Caco-2 (cell line): Measurements from ENCODE around the gene DAW1. TPM values are rescaled to one million over a fixed set of nuclear protein-coding genes. Genes with fewer than 3 reads are reported as not detected.

ENCODE experiments used
- BruUV-seq: library from RNA; stranded (reverse); fragments of 400-500 nt; replicated peaks from 2 replicates; lab custom pipeline; 2021; lab: Mats Ljungman, UMichigan
- CTCF ChIA-PET: fragments of 300-600 bp; sonication (Branson Sonifier 250); formaldehyde crosslinking; loops from one replicate; lab custom pipeline; 2022; ENCODE audit warnings: antibody characterized with exemption; lab: Charles Lee
- POLR2A ChIA-PET: fragments of 300-600 bp; sonication (Branson Sonifier 250); formaldehyde crosslinking; loops from one replicate; lab custom pipeline; 2022; ENCODE audit warnings: antibody characterized with exemption; lab: Charles Lee
- DNase-seq, 2 experiments: peaks; one replicate each; pipeline versions ENCODE4 v3.0.0 to v3.0.0-alpha.2; 2020 to 2022
- H3K27me3 ChIP-seq: replicated peaks from 2 replicates; pipeline ENCODE4 v1.6.0; 2011; ENCODE audit warnings: low read length; ENCODE audit not compliant: control insufficient read depth, insufficient read depth
- H3K36me3 ChIP-seq: 2 replicates; pipeline ENCODE4 v1.5.1; 2011; ENCODE audit warnings: low read length; ENCODE audit not compliant: control insufficient read depth, insufficient read depth
- H3K4me1 ChIP-seq: fragments of 250-450 bp; sonication (Bioruptor Pico); 2 replicates; pipeline ENCODE4 v1.5.1; 2020; ENCODE audit warnings: mild to moderate bottlenecking
- H3K4me3 ChIP-seq: 2 replicates; pipeline ENCODE4 v1.5.1; 2011; ENCODE audit warnings: low read depth, mild to moderate bottlenecking, control low read depth, low read length
- H3K9me3 ChIP-seq: fragments of 250-450 bp; sonication (Bioruptor Pico); 2 replicates; pipeline ENCODE4 v1.5.1; 2020; ENCODE audit warnings: mild to moderate bottlenecking, moderate library complexity
- H3K27ac Mint-ChIP-seq: one replicate; pipeline ENCODE4 v1.8.0; 2022; ENCODE audit warnings: mixed read lengths; ENCODE audit not compliant: unreplicated experiment
- H3K27me3 Mint-ChIP-seq: one replicate; pipeline ENCODE4 v1.8.0; 2022; ENCODE audit warnings: mixed read lengths; ENCODE audit not compliant: insufficient read depth, unreplicated experiment
- H3K36me3 Mint-ChIP-seq: one replicate; pipeline ENCODE4 v1.8.0; 2022; ENCODE audit warnings: mild to moderate bottlenecking, mixed read lengths; ENCODE audit not compliant: insufficient read depth, unreplicated experiment
- H3K4me1 Mint-ChIP-seq: one replicate; pipeline ENCODE4 v1.8.0; 2022; ENCODE audit warnings: low read depth, mixed read lengths; ENCODE audit not compliant: unreplicated experiment
- H3K4me3 Mint-ChIP-seq: one replicate; pipeline ENCODE4 v1.8.0; 2022; ENCODE audit warnings: mild to moderate bottlenecking, moderate library complexity, mixed read lengths; ENCODE audit not compliant: unreplicated experiment
- H3K9me3 Mint-ChIP-seq: one replicate; pipeline ENCODE4 v1.8.0; 2022; ENCODE audit warnings: mixed read lengths; ENCODE audit not compliant: unreplicated experiment
- CTCF ChIP-seq, 2 experiments: fragments of 200-600 bp in 1 of 2; IDR thresholded peaks; 1 replicate in 1 of 2; 2 replicates in 1 of 2; pipeline versions ENCODE4 v1.5.1 to v1.8.0; 2011 to 2022; ENCODE audit warnings: antibody characterized with exemption in 1 of 2, control low read depth in 1 of 2, inconsistent platforms in 1 of 2, low read depth in 1 of 2, low read length in 1 of 2, mild to moderate bottlenecking in 1 of 2, moderate library complexity in 1 of 2; ENCODE audit not compliant: insufficient read depth in 1 of 2, severe bottlenecking in 1 of 2, unreplicated experiment in 1 of 2
- intact Hi-C: fragments of 100-400 bp; cut with micrococcal nuclease; formaldehyde crosslinking; loops from one replicate; pipeline ENCODE4 v1.10.0; 2022; ENCODE audit not compliant: unreplicated experiment
- total RNA-seq: library from RNA; stranded (reverse); gene quantifications from 2 replicates; pipeline ENCODE4 v1.2.3, GENCODE V29; 2022

Gene DAW1
- total RNA-seq, 1 experiment from 2014 or later = 6.6 TPM

- no peaks in the 10 kb centered on the region for H3K36me3 Mint-ChIP-seq
- H3K27ac Mint-ChIP-seq = no peak overlapping the region
- intact Hi-C loops = no loop called here
- H3K4me1 ChIP-seq = no peaks in the 10 kb centered on the region
- H3K4me3 Mint-ChIP-seq = no peak overlapping the region
- H3K9me3 ChIP-seq = no peaks in the 10 kb centered on the region
- H3K27me3 Mint-ChIP-seq = no peaks in the 10 kb centered on the region
- H3K4me1 Mint-ChIP-seq = no peaks in the 10 kb centered on the region
- POLR2A ChIA-PET = no interaction called here
- no peaks in the 10 kb centered on the region for H3K9me3 Mint-ChIP-seq
- no peak for DNase-seq
- CTCF ChIA-PET = no interaction called here
- no peak for TF ChIP-seq CTCF (IDR thresholded peaks at IDR 0.05; ENCODE audit: insufficient read depth in 1 of 2, low read depth in 1 of 2, low read length in 1 of 2, severe bottlenecking in 1 of 2, unreplicated experiment in 1 of 2)
- no peaks in the 10 kb centered on the region for H3K36me3 ChIP-seq
- BruUV-seq = no TSS peak
- H3K27me3 ChIP-seq = no peaks in the 10 kb centered on the region
- no peak overlapping the region for H3K4me3 ChIP-seq
Measured at GRCh38 chr2:227903381-227903780, 31.9 kb downstream of the DAW1 start.

- no peak overlapping the region for H3K4me3 Mint-ChIP-seq
- Histone ChIP-seq H3K9me3 (no peaks in the 10 kb centered on the region), H3K4me3 (no peak overlapping the region), H3K4me1 (no peaks in the 10 kb centered on the region), H3K36me3 (no peaks in the 10 kb centered on the region), H3K27me3 (no peaks in the 10 kb centered on the region)
- H3K27ac Mint-ChIP-seq = no peak overlapping the region
- BruUV-seq = no TSS peak
- H3K27me3 Mint-ChIP-seq = no peaks in the 10 kb centered on the region
- no peak for DNase-seq
- no peak for TF ChIP-seq CTCF (IDR thresholded peaks at IDR 0.05; ENCODE audit: insufficient read depth in 1 of 2, low read depth in 1 of 2, low read length in 1 of 2, severe bottlenecking in 1 of 2, unreplicated experiment in 1 of 2)
- no peaks in the 10 kb centered on the region for H3K9me3 Mint-ChIP-seq
- ChIA-PET POLR2A (no interaction called here), CTCF (no interaction called here)
- intact Hi-C loops = no loop called here
- no peaks in the 10 kb centered on the region for H3K4me1 Mint-ChIP-seq
- no peaks in the 10 kb centered on the region for H3K36me3 Mint-ChIP-seq
Measured at GRCh38 chr2:227906991-227907390, 35.6 kb downstream of the DAW1 start.

GRCh38 chr2:227908266-227909054 lies 37.0 kb downstream of the DAW1 start:
- BruUV-seq = no TSS peak
- Mint-ChIP-seq H3K4me3 (no peak overlapping the region), H3K36me3 (no peaks in the 10 kb centered on the region), H3K4me1 (no peaks in the 10 kb centered on the region), H3K27me3 (no peaks in the 10 kb centered on the region), H3K27ac (no peak overlapping the region), H3K9me3 (no peaks in the 10 kb centered on the region)
- ChIA-PET CTCF (no interaction called here), POLR2A (no interaction called here)
- Histone ChIP-seq H3K27me3 (no peaks in the 10 kb centered on the region), H3K4me1 (no peaks in the 10 kb centered on the region), H3K36me3 (no peaks in the 10 kb centered on the region), H3K4me3 (no peak overlapping the region), H3K9me3 (no peaks in the 10 kb centered on the region)
- no peak for TF ChIP-seq CTCF (IDR thresholded peaks at IDR 0.05; ENCODE audit: insufficient read depth in 1 of 2, low read depth in 1 of 2, low read length in 1 of 2, severe bottlenecking in 1 of 2, unreplicated experiment in 1 of 2)
- no peak for DNase-seq
- intact Hi-C loops = no loop called here
